ENCODE data around the gene SPEG. TPM values are rescaled to one million over a fixed set of nuclear protein-coding genes. Genes with fewer than 3 reads are reported as not detected.

SPEG gene
- total RNA-seq, 2 donors from 2014 or later: 23.1 to 29.8 TPM

DNA sequence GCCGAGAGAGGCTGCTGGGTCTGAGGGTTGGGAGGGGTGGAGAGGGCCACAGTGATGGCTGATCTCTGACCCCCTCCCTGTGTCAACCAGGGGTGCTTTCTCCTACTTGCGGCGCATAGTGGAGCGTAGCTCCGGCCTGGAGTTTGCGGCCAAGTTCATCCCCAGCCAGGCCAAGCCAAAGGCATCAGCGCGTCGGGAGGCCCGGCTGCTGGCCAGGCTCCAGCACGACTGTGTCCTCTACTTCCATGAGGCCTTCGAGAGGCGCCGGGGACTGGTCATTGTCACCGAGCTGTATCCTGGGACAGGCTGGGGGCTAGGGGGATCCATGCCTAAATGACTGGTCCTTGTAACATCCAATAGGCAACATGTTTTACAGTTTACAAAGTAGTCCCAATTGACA, 43.2 kb downstream of the SPEG start:
- Histone ChIP-seq H3K9me3 (ENCODE audit: control insufficient read depth, low read length) (no peaks in the 10 kb centered on the region), H3K36me3 (ENCODE audit: control insufficient read depth, insufficient read depth, low read length) (no peaks in the 10 kb centered on the region), H3K4me1 (ENCODE audit: control insufficient read depth, insufficient read depth, low read length) (no peaks in the 10 kb centered on the region), H3K27ac (ENCODE audit: low read depth, low read length) (no peak overlapping the region), H3K9ac (ENCODE audit: extremely low read depth, low read length, poor library complexity, severe bottlenecking) (no peak overlapping the region), H3K4me3 (ENCODE audit: low read length) (no peak overlapping the region), H3K27me3 (ENCODE audit: control insufficient read depth, insufficient read depth, low read length, poor library complexity, severe bottlenecking) (peaks cover 11% of the 10 kb centered on the region)
- Mint-ChIP-seq H3K36me3 (ENCODE audit: low read depth) (no peaks in the 10 kb centered on the region), H3K9me3 (no peaks in the 10 kb centered on the region), H3K4me1 (peaks cover 11% of the 10 kb centered on the region), H3K27ac (no peak overlapping the region), H3K27me3 (ENCODE audit: insufficient read depth) (peaks cover 34% of the 10 kb centered on the region), H3K4me3 (no peak overlapping the region)
- 94 to 95% methylated on average over 9 to 15 of the region's 15 CpGs for WGBS, 2 experiments (ENCODE audit: insufficient coverage in 1 of 2, insufficient read length in 1 of 2)
- TF ChIP-seq, protein P1, sequence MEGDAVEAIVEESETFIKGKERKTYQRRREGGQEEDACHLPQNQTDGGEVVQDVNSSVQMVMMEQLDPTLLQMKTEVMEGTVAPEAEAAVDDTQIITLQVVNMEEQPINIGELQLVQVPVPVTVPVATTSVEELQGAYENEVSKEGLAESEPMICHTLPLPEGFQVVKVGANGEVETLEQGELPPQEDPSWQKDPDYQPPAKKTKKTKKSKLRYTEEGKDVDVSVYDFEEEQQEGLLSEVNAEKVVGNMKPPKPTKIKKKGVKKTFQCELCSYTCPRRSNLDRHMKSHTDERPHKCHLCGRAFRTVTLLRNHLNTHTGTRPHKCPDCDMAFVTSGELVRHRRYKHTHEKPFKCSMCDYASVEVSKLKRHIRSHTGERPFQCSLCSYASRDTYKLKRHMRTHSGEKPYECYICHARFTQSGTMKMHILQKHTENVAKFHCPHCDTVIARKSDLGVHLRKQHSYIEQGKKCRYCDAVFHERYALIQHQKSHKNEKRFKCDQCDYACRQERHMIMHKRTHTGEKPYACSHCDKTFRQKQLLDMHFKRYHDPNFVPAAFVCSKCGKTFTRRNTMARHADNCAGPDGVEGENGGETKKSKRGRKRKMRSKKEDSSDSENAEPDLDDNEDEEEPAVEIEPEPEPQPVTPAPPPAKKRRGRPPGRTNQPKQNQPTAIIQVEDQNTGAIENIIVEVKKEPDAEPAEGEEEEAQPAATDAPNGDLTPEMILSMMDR (conservative IDR thresholded peaks at IDR 0.05): no peak
- no peak for DNase-seq

DNA sequence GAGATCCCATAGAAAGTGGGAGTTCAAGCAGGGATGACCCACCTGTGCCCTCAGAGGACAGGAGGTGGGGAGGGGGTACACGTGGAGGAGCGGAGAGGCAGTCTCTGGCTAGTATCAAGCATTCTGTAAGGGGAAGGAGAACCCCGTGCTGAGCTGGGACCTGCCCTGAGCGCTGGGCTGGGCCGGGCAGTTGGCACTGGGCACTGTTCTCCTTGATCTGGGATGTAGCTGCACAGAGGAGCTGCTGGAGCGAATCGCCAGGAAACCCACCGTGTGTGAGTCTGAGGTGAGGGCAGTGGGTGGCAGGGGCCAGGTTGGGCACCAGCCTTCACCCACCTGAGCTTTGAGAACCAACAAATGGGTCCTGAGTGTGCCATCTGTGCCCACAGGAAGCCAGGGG, 44.3 kb downstream of the SPEG start:
- WGBS, 2 experiments (ENCODE audit: insufficient coverage in 1 of 2, insufficient read length in 1 of 2): 85 to 89% methylated on average over 3 to 8 of the region's 8 CpGs
- H3K27ac Mint-ChIP-seq: no peak overlapping the region

DNA sequence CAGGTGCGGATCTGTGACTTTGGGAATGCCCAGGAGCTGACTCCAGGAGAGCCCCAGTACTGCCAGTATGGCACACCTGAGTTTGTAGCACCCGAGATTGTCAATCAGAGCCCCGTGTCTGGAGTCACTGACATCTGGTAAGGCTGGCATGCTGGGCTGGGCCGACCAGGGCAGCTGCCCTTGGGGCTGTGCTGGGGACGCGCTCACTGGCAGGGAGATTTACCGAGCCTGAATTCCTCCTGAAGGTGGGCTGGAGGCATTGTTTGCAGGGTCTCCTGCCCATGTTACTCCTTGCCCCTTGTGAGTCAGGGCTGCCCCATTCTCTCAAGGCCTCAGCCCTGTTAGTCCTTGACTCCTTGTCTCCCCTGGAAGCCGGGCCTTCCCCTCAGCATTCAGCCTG, 45.4 kb downstream of the SPEG start:
- TF ChIP-seq, protein P1 (conservative IDR thresholded peaks at IDR 0.05): no peak
- no peaks in the 10 kb centered on the region for H3K4me1 ChIP-seq (ENCODE audit: control insufficient read depth, insufficient read depth, low read length)
- Mint-ChIP-seq H3K27ac (no peak overlapping the region), H3K36me3 (ENCODE audit: low read depth) (no peaks in the 10 kb centered on the region), H3K27me3 (ENCODE audit: insufficient read depth) (peaks cover 50% of the 10 kb centered on the region), H3K4me1 (peaks cover 11% of the 10 kb centered on the region), H3K9me3 (no peaks in the 10 kb centered on the region), H3K4me3 (no peak overlapping the region)
- no peak for DNase-seq
- 88 to 89% methylated on average over 7 to 8 of the region's 8 CpGs for WGBS, 2 experiments (ENCODE audit: insufficient coverage in 1 of 2, insufficient read length in 1 of 2)
- no peak overlapping the region for H3K27ac ChIP-seq (ENCODE audit: low read depth, low read length)
- no peaks in the 10 kb centered on the region for H3K9me3 ChIP-seq (ENCODE audit: control insufficient read depth, low read length)
- no peaks in the 10 kb centered on the region for H3K36me3 ChIP-seq (ENCODE audit: control insufficient read depth, insufficient read depth, low read length)
- H3K9ac ChIP-seq (ENCODE audit: extremely low read depth, low read length, poor library complexity, severe bottlenecking): no peak overlapping the region
- peaks cover 33% of the 10 kb centered on the region for H3K27me3 ChIP-seq (ENCODE audit: control insufficient read depth, insufficient read depth, low read length, poor library complexity, severe bottlenecking)
- H3K4me3 ChIP-seq (ENCODE audit: low read length): no peak overlapping the region

More for the DNA sequence above, 44.3 kb downstream of the SPEG start:
- peaks cover 11% of the 10 kb centered on the region for H3K4me1 Mint-ChIP-seq
- Histone ChIP-seq H3K4me3 (ENCODE audit: low read length) (no peak overlapping the region), H3K27me3 (ENCODE audit: control insufficient read depth, insufficient read depth, low read length, poor library complexity, severe bottlenecking) (peaks cover 22% of the 10 kb centered on the region), H3K27ac (ENCODE audit: low read depth, low read length) (no peak overlapping the region), H3K9me3 (ENCODE audit: control insufficient read depth, low read length) (no peaks in the 10 kb centered on the region), H3K36me3 (ENCODE audit: control insufficient read depth, insufficient read depth, low read length) (no peaks in the 10 kb centered on the region), H3K9ac (ENCODE audit: extremely low read depth, low read length, poor library complexity, severe bottlenecking) (no peak overlapping the region), H3K4me1 (ENCODE audit: control insufficient read depth, insufficient read depth, low read length) (no peaks in the 10 kb centered on the region)
- TF ChIP-seq, protein P1 (conservative IDR thresholded peaks at IDR 0.05): no peak
- H3K4me3 Mint-ChIP-seq: no peak overlapping the region
- H3K36me3 Mint-ChIP-seq (ENCODE audit: low read depth): no peaks in the 10 kb centered on the region
- peaks cover 40% of the 10 kb centered on the region for H3K27me3 Mint-ChIP-seq (ENCODE audit: insufficient read depth)
- H3K9me3 Mint-ChIP-seq: no peaks in the 10 kb centered on the region
- no peak for DNase-seq
